Measurements from ENCODE around the gene TM2D1. TPM values are rescaled to one million over a fixed set of nuclear protein-coding genes. Genes with fewer than 3 reads are reported as not detected.
"Not testable (repeated sequence)": the region's sequence is repeated elsewhere in the genome, so short reads cannot be mapped to it uniquely, and the experiment has no call there.

The TM2D1 gene
- total RNA-seq, 1 donor from 2014 or later = 48.6 TPM

GRCh38 chr1:61692155-61692800, 32.7 kb downstream of the TM2D1 start:
- TF ChIP-seq POLR2A (IDR thresholded peaks at IDR 0.05) = no peak
- TF ChIP-seq POLR2AphosphoS5 (IDR thresholded peaks at IDR 0.05; ENCODE audit: insufficient read depth in 1 of 2, low read depth in 1 of 2) = peak in 1 of 2 donors; percentile 16
- no peak for TF ChIP-seq CTCF (IDR thresholded peaks at IDR 0.05)
- Histone ChIP-seq H3K27ac (no peak overlapping the region), H3K4me3 (no peak overlapping the region), H3K9me3 (no peaks in the 10 kb centered on the region), H3K27me3 (no peaks in the 10 kb centered on the region), H3K36me3 (no peaks in the 10 kb centered on the region), H3K4me1 (peaks cover 5% of the 10 kb centered on the region)
- DNase-seq (ENCODE audit: extremely low spot score in 2 of 2) = no peak
- intact Hi-C loops (cut with DNase I) = no loop called here

- no peak overlapping the region for H3K27ac ChIP-seq
- H3K4me1 ChIP-seq = peaks cover 5% of the 10 kb centered on the region
- no peaks in the 10 kb centered on the region for H3K27me3 ChIP-seq
- H3K4me3 ChIP-seq = no peak overlapping the region
- no peak for DNase-seq (ENCODE audit: extremely low spot score in 2 of 2)
- no peaks in the 10 kb centered on the region for H3K9me3 ChIP-seq
- intact Hi-C loops (cut with DNase I) = no loop called here
- H3K36me3 ChIP-seq = peaks cover 0 to 11% of the 10 kb centered on the region in 2 donors
- TF ChIP-seq CTCF (IDR thresholded peaks at IDR 0.05) (no peak), POLR2AphosphoS5 (IDR thresholded peaks at IDR 0.05; ENCODE audit: insufficient read depth in 1 of 2, low read depth in 1 of 2) (no peak), POLR2A (IDR thresholded peaks at IDR 0.05) (no peak)
These were observed 37.0 kb downstream of the TM2D1 start for GRCh38 chr1:61687901-61688300.

GRCh38 chr1:61682891-61683290, 42.0 kb downstream of the TM2D1 start:
- no peak for DNase-seq (ENCODE audit: extremely low spot score in 2 of 2)
- Histone ChIP-seq H3K27ac (no peak overlapping the region), H3K27me3 (no peaks in the 10 kb centered on the region), H3K9me3 (no peaks in the 10 kb centered on the region), H3K4me3 (no peak overlapping the region), H3K36me3 (peaks cover 0 to 11% of the 10 kb centered on the region in 2 donors), H3K4me1 (no peaks in the 10 kb centered on the region)
- intact Hi-C loops (cut with DNase I) = no loop called here
- TF ChIP-seq CTCF (IDR thresholded peaks at IDR 0.05) = no peak
- TF ChIP-seq POLR2AphosphoS5 (IDR thresholded peaks at IDR 0.05; ENCODE audit: insufficient read depth in 1 of 2, low read depth in 1 of 2) = no peak
- TF ChIP-seq POLR2A (IDR thresholded peaks at IDR 0.05) = no peak

GRCh38 chr1:61680500-61680899, 44.4 kb downstream of the TM2D1 start:
- H3K4me1 ChIP-seq = no peaks in the 10 kb centered on the region
- DNase-seq (ENCODE audit: extremely low spot score in 2 of 2) = no peak
- H3K36me3 ChIP-seq = no peaks in the 10 kb centered on the region
- no peaks in the 10 kb centered on the region for H3K9me3 ChIP-seq
- no peak overlapping the region for H3K27ac ChIP-seq
- intact Hi-C loops (cut with DNase I) = no loop called here
- no peaks in the 10 kb centered on the region for H3K27me3 ChIP-seq
- no peak overlapping the region for H3K4me3 ChIP-seq
- TF ChIP-seq CTCF (IDR thresholded peaks at IDR 0.05) = no peak

- H3K9me3 ChIP-seq; H3K4me3 ChIP-seq; DNase-seq (ENCODE audit: extremely low spot score in 2 of 2); intact Hi-C loops (cut with DNase I); H3K36me3 ChIP-seq; H3K27ac ChIP-seq; H3K4me1 ChIP-seq; H3K27me3 ChIP-seq: not testable (repeated sequence)
These were observed 48.1 kb downstream of the TM2D1 start for GRCh38 chr1:61676881-61677280.

Data from vagina (tissue), 2 donors.